G401 (cell line): ENCODE measurements around the gene SLFN11. TPM values are rescaled to one million over a fixed set of nuclear protein-coding genes. Genes with fewer than 3 reads are reported as not detected.
A peak's percentile ranks its signal among the peaks of the same experiment; 100 is the strongest.
"Not testable (repeated sequence)": the region's sequence is repeated elsewhere in the genome, so short reads cannot be mapped to it uniquely, and the experiment has no call there.

ENCODE experiments used
- DNase-seq: peaks from one replicate; pipeline ENCODE4 v3.0.0-alpha.2; 2015; ENCODE audit warnings: low spot score
- in situ Hi-C: cut with HindIII; loops from 2 replicates; pipeline ENCODE4 v1.10.0; 2016; ENCODE audit warnings: low sequenced_read_pairs, mixed read lengths
- total RNA-seq: library from RNA; depleted of rRNA; stranded (reverse); fragments of >200 nt; shearing (Covaris generic); gene quantifications from 2 replicates; pipeline ENCODE4 v1.2.3, GENCODE V29; 2014; rRNA removed

The SLFN11 gene
- total RNA-seq: not detected in 2 replicates

DNA sequence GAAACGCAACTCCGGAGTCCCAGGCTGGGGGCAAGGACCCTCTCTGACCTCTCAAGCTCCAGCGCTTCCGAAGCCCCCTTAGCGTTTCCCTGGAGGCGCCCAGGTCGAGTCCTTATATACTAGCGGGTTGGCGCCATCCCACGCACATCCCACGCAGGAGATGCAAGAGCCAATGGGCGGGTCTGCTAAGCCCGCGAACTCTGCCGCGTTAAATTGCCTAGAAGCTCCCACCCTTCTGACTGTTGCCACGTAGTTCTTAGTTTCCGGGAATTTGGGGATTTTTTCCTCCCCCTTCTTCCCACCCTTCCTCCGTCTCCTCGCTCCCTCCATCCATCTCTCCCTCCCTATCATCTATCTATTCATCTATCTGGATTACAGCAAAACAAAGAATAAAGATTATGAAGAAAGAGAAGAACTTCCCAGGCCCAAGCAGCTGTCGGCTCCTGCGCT is at the start of gene SLFN11:
TSS of gene SLFN11 (minus strand) at position 88 of the 450 bp plus-strand sequence. CDS start 9,814 bp downstream, outside the sequence.
- peak; percentile 8 for DNase-seq
- in situ Hi-C loops: no loop called here

- DNase-seq, in situ Hi-C loops: not testable (repeated sequence)
Measured at GRCh38 chr17:35421069-35421468, 47.6 kb upstream of the SLFN11 start.

DNA sequence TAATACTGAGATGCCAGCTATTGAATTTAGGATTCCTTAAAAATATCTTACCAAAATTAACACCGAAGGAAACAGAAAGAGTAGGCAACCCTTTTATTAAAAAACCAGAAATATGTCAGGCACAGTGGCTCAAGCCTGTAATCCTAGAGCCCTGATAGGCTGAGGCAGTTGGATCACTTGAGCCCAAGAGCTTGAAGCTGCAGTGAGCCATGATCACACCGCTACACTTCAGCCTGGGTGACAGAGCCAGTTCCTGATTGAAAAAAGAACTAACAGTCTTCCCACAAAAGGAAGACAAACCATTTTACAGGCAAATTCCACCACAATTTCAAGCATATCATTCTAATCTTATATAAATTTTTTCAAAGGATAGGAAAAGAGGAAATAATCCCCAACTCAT is 43.2 kb upstream of the SLFN11 start:
- in situ Hi-C loops: no loop called here
- DNase-seq: no peak

- DNase-seq, in situ Hi-C loops: not testable (repeated sequence)
Measured at GRCh38 chr17:35414707-35415106, 41.3 kb upstream of the SLFN11 start.

- no peak for DNase-seq
- in situ Hi-C loops: no loop called here
Measured at GRCh38 chr17:35414247-35414646, 40.8 kb upstream of the SLFN11 start.

DNA sequence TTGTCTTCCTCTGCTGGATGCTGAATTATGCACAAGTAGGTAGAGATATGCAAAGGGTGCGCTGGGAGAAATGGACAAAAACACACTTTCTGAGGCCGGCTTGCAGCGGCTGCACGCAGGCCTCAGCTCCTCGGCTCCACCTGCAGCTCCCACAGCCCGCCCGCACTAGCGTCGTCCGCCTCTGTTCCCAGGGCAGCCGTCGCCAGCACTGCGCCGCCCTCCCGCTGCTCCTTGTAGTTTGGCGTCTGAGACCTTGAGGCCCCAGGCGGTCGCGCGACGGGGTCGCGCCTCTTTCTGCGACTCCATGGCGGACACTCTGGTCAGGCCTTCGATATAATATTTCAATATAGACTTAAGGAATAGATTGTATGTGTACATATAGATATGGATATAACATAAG is 34.1 kb upstream of the SLFN11 start:
- no peak for DNase-seq
- in situ Hi-C loops: no loop called here

DNA sequence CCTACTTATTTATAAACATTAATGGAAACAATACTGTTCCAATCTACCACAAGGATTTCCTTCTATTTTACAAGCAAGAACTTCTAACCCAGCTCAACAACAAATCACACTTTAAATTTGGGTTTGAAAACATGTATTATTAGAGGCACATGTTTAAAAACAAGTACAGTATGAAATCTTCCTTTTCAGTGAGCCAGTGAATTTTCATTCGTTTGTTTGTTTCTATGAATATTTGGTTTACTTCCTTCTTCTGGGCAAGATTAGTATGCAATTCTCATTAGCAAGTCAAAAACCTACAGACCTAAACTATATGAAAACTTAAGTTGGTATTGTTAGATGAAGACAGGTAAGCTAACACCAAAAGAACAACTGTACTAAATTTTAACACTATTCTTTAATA is 33.1 kb upstream of the SLFN11 start:
- DNase-seq: no peak
- in situ Hi-C loops: no loop called here

DNA sequence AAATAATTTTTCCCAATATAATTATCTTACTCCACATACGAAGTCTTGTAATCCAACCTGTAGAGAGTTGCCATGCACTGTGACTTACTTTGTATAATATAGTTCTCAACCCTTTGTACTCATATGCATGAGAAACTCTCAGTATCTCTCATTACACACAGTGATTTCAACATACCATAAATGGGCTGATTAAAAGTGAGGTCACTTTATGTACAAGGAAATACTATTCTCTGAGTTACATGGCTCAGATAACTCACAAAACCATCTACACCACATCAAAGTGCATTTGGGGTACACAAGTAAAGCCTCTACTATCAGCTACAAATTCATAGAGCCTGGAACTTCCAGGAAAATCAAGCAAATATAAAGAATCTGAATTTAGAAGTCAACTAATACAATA is 30.9 kb upstream of the SLFN11 start:
- no peak for DNase-seq
- in situ Hi-C loops: no loop called here

DNA sequence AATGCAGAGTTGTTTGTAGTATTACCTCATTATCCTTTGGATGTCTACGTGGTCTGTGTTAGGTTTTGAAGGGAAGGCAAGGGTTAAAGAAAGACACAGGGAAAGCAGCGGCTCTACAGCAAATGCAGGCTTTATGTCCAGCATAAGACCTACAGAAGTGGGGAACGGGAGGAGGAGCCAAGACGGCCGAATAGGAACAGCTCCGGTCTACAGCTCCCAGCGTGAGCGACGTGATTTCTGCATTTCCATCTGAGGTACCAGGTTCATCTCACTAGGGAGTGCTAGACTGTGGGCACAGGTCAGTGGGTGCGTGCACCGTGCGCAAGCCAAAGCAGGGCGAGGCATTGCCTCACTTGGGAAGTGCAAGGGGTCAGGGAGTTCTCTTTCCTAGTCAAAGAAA is 20.4 kb upstream of the SLFN11 start:
- in situ Hi-C loops, DNase-seq: not testable (repeated sequence)

DNA sequence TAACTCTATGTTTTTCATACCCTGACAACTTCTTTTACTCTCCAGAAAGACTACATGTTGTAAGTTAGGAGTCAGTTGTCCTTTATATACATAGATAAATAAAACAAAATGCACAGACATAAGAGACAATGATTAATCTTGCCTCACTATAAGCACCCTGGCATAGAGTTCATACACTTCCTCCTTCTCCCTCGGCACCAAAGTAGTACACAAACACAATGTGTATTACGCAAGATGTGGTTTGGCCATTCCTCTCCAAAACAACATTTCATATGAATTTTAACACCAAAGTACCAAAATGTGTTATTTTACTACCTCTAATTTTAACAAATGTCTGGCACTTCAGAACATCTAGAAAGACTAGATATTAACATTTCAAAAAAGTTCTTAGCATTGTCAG is 17.2 kb upstream of the SLFN11 start:
- no peak for DNase-seq
- in situ Hi-C loops: no loop called here

DNA sequence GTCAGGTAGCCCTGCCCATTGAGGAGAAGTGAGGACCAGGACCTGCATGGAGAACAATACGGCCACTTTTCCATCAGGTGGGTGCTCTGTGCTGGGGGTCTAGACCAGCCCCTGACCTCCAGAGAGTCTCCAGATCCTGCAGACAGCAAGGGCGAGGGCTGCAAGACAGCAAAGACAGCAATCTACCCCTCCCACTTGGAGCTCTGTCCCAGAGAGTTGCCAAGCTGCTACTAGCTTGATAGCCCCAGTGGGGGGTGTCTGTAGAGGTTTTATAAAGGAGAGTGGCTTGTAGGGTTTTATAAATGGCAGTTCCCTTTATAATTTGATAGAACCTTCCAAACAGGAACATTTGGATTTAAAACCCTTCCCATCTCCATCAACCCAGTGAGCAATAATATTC is 16.7 kb upstream of the SLFN11 start:
- in situ Hi-C loops: no loop called here

DNA sequence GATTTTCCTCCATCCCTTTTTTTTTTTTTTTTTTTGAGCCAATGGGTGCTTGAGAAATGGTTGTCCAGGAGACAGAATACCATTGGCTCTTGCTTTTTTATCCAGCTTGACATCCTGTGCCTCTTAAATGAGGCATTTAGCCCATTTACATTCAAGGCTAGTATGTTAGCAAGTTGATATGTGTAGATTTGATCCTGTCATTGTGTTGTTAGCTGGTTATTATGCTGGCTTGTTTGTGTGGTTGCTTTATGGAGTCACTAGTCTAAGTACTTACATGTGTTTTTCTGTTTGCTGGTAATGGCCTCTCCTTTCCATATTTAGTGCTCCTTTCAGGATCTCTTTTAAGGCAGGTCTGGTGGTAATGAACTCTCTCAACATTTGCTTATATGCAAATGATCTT is 14.1 kb upstream of the SLFN11 start:
- in situ Hi-C loops: no loop called here

More for the DNA sequence above, 16.7 kb upstream of the SLFN11 start:
- DNase-seq: no peak

DNA sequence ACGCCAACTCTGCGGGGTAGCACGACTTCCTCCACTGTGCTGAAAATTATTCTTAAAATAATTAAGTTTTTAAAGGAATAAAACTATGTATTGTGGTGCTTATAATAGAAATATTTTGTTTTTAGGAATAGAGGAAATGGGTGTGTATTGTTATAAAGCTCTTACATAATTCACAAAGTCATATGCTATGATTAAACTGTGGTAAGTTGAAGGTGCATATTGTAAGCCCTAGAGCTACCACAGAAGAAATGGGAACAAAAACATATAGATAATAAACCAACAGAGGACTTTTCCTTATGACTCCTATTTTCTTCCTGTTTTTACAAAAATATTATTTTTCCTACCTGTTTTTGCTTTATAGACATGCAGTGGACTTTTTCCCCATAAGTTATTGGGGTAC is 4.3 kb upstream of the SLFN11 start:
- in situ Hi-C loops: no loop called here
- no peak for DNase-seq

More for the DNA sequence above, 14.1 kb upstream of the SLFN11 start:
- no peak for DNase-seq

DNA sequence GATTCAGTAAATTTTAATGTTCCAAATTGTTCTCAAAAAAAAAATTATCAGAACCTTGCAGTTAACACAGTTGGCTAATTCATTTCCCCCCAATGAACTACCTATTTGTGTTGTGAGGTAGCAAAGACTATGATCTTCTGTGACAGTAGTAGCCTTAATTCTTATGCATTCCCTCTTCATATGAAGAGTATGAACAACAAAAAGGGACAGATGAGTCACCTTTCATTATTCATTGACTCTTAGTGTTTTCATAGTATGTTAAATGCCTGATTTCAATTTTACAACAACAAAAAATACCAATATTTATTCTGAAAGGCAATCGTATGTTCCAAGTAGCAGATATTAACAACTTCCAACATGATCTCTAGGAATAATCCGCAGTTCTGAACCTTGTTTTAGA is 3.6 kb upstream of the SLFN11 start:
- no peak for DNase-seq
- in situ Hi-C loops: no loop called here

- DNase-seq: no peak
- in situ Hi-C loops: no loop called here
Measured at GRCh38 chr17:35376245-35376644, 2.8 kb upstream of the SLFN11 start.

- in situ Hi-C loops: no loop called here
- DNase-seq: no peak
Measured at GRCh38 chr17:35374766-35375344, 1.4 kb upstream of the SLFN11 start.

DNA sequence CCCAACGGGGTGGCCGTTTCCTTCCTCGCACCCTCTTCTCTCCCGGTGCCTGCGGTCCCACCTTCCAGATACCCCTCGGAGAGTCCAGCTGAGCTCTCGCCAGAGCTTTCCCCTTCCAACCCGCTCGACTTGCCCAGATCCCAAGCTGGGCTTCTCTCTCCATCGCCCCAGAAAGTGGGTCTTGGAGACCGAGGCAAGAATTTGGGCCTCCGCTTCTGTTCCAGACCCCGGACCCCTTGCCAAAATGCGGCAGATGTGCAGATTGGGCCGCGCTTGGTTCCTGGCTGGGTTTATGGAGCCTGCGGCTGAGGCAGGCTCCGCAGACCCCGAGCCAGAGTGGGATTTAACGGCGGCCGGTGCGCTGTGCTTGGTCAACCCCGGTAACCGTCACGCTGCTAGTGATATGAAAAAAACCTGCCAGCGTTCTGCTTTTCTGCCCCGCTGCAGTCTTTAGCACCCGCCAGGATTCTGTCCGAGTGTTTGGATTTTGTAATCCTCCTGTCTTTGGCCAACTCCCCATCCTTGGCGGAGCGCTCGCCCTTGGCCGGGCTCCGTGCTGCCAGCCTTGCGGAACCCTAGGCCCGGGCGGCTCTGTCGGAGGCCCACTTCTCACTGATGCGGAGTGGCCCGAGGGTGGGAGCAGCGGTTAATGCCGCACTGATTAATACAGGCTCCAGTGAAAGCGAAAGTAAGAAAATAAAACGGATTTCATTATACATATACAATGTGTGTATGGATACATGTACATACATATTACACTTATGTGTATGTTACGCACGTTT is 754 bp upstream of the SLFN11 start:
- in situ Hi-C loops: no loop called here
- no peak for DNase-seq

DNA sequence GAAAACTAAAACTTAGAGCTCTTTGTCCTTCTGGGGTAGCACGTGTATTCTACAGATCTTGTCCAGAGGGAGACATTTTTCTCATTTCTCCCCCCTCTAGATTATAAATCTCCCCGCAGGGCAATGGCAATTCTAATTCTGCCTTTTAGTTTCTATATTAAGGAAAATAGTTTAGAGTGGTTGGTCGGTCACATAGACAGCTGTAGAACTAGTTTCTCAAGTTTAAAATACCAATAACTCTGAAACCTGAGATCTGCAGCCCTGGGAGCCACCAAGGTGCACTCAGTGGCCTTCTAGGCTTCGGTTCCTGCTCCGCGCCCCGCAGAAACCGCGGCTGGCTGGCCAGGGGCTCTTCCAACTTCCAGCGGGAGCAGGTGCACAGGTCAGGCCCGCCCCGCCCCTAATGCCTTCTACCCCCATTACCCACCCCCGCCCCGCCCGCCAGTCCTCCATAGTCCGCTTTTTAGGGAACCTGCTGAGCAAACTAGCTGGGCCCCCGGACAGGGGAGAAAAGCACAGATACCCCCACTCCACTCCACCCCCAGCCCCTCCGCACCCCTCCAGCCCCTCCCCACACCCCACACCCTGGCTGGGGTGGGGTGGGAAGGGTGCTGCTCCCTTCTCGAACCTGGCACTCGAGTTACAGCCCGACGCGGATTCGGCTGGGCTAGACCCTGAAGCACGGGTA is 431 bp downstream of the SLFN11 start:
- in situ Hi-C loops: no loop called here
- no peak for DNase-seq

DNA sequence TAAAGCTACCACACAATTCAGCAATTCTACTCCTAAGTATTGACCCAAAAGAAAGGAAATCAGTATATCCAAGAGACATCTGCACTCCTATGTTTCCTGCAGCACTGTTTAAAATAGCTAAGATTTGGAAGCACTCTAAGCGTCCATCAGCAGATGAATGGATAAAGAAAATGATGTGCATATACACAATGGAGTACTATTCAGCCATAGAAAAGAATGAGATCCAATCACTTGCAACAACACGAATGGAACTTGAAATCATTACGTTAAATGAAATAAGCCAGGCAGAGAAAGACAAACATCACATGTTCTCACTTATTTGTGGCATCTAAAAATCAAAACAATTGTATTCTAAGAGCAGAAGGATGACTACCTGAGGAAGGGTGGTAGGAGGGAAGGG is 1.5 kb downstream of the SLFN11 start:
- DNase-seq: no peak

More for the DNA sequence above, 1.5 kb downstream of the SLFN11 start:
- in situ Hi-C loops: no loop called here
